ENCODE results near the gene PLCD4. TPM values are rescaled to one million over a fixed set of nuclear protein-coding genes. Genes with fewer than 3 reads are reported as not detected.

PLCD4 gene
- 1 to 10 TPM; 1.8 to 8.0 (median 2.6) TPM for total RNA-seq

- peak within 1 kb of the TSS in 1 of 2 donors; percentile 63 for H3K27ac ChIP-seq
- H3K4me3 ChIP-seq, result peak within 1 kb of the TSS; percentile 0 to 53 (median 8)
- no peak for DNase-seq (ENCODE audit: low spot score in 2 of 2)
- intact Hi-C loops (cut with DNase I; ENCODE audit: low total_unique reads), result no loop called here
- no peak for TF ChIP-seq POLR2A (IDR thresholded peaks at IDR 0.05)
- TF ChIP-seq CTCF (IDR thresholded peaks at IDR 0.05), result no peak
- no peak for TF ChIP-seq POLR2AphosphoS5 (IDR thresholded peaks at IDR 0.05)
- no peaks in the 10 kb centered on the region for H3K9me3 ChIP-seq
- no peaks in the 10 kb centered on the region for H3K4me1 ChIP-seq
- H3K36me3 ChIP-seq, result no peaks in the 10 kb centered on the region
- no peaks in the 10 kb centered on the region for H3K27me3 ChIP-seq
Measured at GRCh38 chr2:218607436-218608115, at the start of gene PLCD4. TSS of gene PLCD4 (plus strand) at chr2:218607899. CDS start at chr2:218615740, 7,841 bp downstream.

- H3K4me1 ChIP-seq, result no peaks in the 10 kb centered on the region
- no peak for DNase-seq (ENCODE audit: low spot score in 2 of 2)
- intact Hi-C loops (cut with DNase I; ENCODE audit: low total_unique reads), result no loop called here
- no peaks in the 10 kb centered on the region for H3K27me3 ChIP-seq
- H3K36me3 ChIP-seq, result peaks cover 6% of the 10 kb centered on the region
- no peak for TF ChIP-seq POLR2AphosphoS5 (IDR thresholded peaks at IDR 0.05)
- TF ChIP-seq CTCF (IDR thresholded peaks at IDR 0.05), result no peak
- no peak for TF ChIP-seq POLR2A (IDR thresholded peaks at IDR 0.05)
- no peak overlapping the region for H3K4me3 ChIP-seq
- no peaks in the 10 kb centered on the region for H3K9me3 ChIP-seq
- no peak overlapping the region for H3K27ac ChIP-seq
Measured at GRCh38 chr2:218557941-218558340, 49.8 kb upstream of the PLCD4 start.

GRCh38 chr2:218558986-218559385 is 48.7 kb upstream of the PLCD4 start:
- no peaks in the 10 kb centered on the region for H3K9me3 ChIP-seq
- peaks cover 6% of the 10 kb centered on the region for H3K36me3 ChIP-seq
- intact Hi-C loops (cut with DNase I; ENCODE audit: low total_unique reads), result no loop called here
- H3K27ac ChIP-seq, result no peak overlapping the region
- no peaks in the 10 kb centered on the region for H3K4me1 ChIP-seq
- DNase-seq (ENCODE audit: low spot score in 2 of 2), result no peak
- TF ChIP-seq POLR2A (IDR thresholded peaks at IDR 0.05), result no peak
- TF ChIP-seq POLR2AphosphoS5 (IDR thresholded peaks at IDR 0.05), result no peak
- TF ChIP-seq CTCF (IDR thresholded peaks at IDR 0.05), result no peak
- H3K27me3 ChIP-seq, result no peaks in the 10 kb centered on the region
- no peak overlapping the region for H3K4me3 ChIP-seq

- no peaks in the 10 kb centered on the region for H3K36me3 ChIP-seq
- intact Hi-C loops (cut with DNase I; ENCODE audit: low total_unique reads), result no loop called here
- no peaks in the 10 kb centered on the region for H3K27me3 ChIP-seq
- DNase-seq (ENCODE audit: low spot score in 2 of 2), result no peak
- peak overlapping the region in 1 of 2 donors; percentile 62 for H3K27ac ChIP-seq
- peaks cover 0 to 8% of the 10 kb centered on the region in 2 donors for H3K4me1 ChIP-seq
- TF ChIP-seq POLR2AphosphoS5 (IDR thresholded peaks at IDR 0.05), result no peak
- TF ChIP-seq CTCF (IDR thresholded peaks at IDR 0.05), result no peak
- TF ChIP-seq POLR2A (IDR thresholded peaks at IDR 0.05), result no peak
- H3K9me3 ChIP-seq, result no peaks in the 10 kb centered on the region
- H3K4me3 ChIP-seq, result no peak overlapping the region
Measured at GRCh38 chr2:218564056-218564455, 43.6 kb upstream of the PLCD4 start.

GRCh38 chr2:218566296-218566695 is 41.4 kb upstream of the PLCD4 start:
- H3K36me3 ChIP-seq, result no peaks in the 10 kb centered on the region
- H3K4me1 ChIP-seq, result peaks cover 0 to 19% of the 10 kb centered on the region in 2 donors
- peak overlapping the region in 1 of 2 donors; percentile 97 for H3K27ac ChIP-seq
- no peaks in the 10 kb centered on the region for H3K27me3 ChIP-seq
- intact Hi-C loops (cut with DNase I; ENCODE audit: low total_unique reads), result no loop called here
- no peaks in the 10 kb centered on the region for H3K9me3 ChIP-seq
- TF ChIP-seq CTCF (IDR thresholded peaks at IDR 0.05) (no peak), POLR2AphosphoS5 (IDR thresholded peaks at IDR 0.05) (no peak)
- DNase-seq (ENCODE audit: low spot score in 2 of 2), result no peak
- no peak overlapping the region for H3K4me3 ChIP-seq
